H1 (cell line): ENCODE data around the gene DPH6. TPM values are rescaled to one million over a fixed set of nuclear protein-coding genes. Genes with fewer than 3 reads are reported as not detected.

Source experiments
- CTCF ChIA-PET: fragments of 300-600 bp; sonication (Branson Sonifier 250); formaldehyde crosslinking; loops from one replicate; lab custom pipeline; 2021; ENCODE audit not compliant: partially characterized antibody; lab: Charles Lee
- POLR2A ChIA-PET: fragments of 300-600 bp; sonication (Branson Sonifier 250); formaldehyde crosslinking; loops from one replicate; lab custom pipeline; 2021; ENCODE audit warnings: inconsistent platforms; ENCODE audit not compliant: partially characterized antibody; lab: Charles Lee
- DNase-seq, 2 experiments: peaks; one replicate each; pipeline versions ENCODE4 v3.0.0 to v3.0.0-alpha.2; 2010 to 2022; ENCODE audit warnings: low spot score in 2 of 2, low read depth in 1 of 2, mixed read lengths in 1 of 2
- FAIRE-seq: peaks from 2 replicates; lab custom pipeline; 2011; peaks lifted over from hg19 to GRCh38; lab: Jason Lieb, UNC
- H2AFZ ChIP-seq: 2 replicates; pipeline ENCODE4 v1.8.1; 2012; ENCODE audit warnings: low read length, inconsistent platforms
- H2AK5ac ChIP-seq: 2 replicates; pipeline ENCODE4 v1.6.1; 2013; ENCODE audit warnings: low read depth, low read length
- H2BK120ac ChIP-seq: replicated peaks from 2 replicates; pipeline ENCODE3; 2013; ENCODE audit warnings: low read depth, low read length, inconsistent platforms
- H2BK12ac ChIP-seq: 2 replicates; pipeline ENCODE4 v1.6.1; 2013; ENCODE audit warnings: low read depth, low read length
- H2BK15ac ChIP-seq: 2 replicates; pipeline ENCODE4 v1.6.1; 2013; ENCODE audit warnings: low read length
- H2BK20ac ChIP-seq: 2 replicates; pipeline ENCODE4 v1.6.1; 2013; ENCODE audit warnings: low read length
- H2BK5ac ChIP-seq: 2 replicates; pipeline ENCODE4 v1.6.1; 2013; ENCODE audit warnings: low read depth, low read length
- H3K14ac ChIP-seq: 2 replicates; pipeline ENCODE4 v1.6.1; 2013; ENCODE audit warnings: inconsistent platforms; ENCODE audit not compliant: insufficient read length
- H3K18ac ChIP-seq: 2 replicates; pipeline ENCODE4 v1.6.1; 2013; ENCODE audit warnings: low read length; ENCODE audit errors: extremely low read depth
- H3K23ac ChIP-seq: 2 replicates; pipeline ENCODE4 v1.6.1; 2013; ENCODE audit warnings: inconsistent platforms; ENCODE audit not compliant: insufficient read length
- H3K23me2 ChIP-seq: 2 replicates; pipeline ENCODE4 v1.6.1; 2013; ENCODE audit warnings: low read depth, low read length
- H3K27ac ChIP-seq: 2 replicates; pipeline ENCODE4 v1.6.1; 2011; ENCODE audit warnings: low read depth, low read length, inconsistent platforms
- H3K27me3 ChIP-seq, 4 experiments: replicated peaks in 1 of 4; 1 replicate in 1 of 4; 2 replicates in 3 of 4; pipeline versions ENCODE4 v1.6.1 to v1.8.1; 2011 to 2013; ENCODE audit warnings: low read length in 3 of 4, mild to moderate bottlenecking in 3 of 4, inconsistent platforms in 2 of 4, mixed read lengths in 2 of 4, moderate library complexity in 1 of 4; ENCODE audit not compliant: control insufficient read depth in 3 of 4, insufficient read depth in 3 of 4; ENCODE audit errors: extremely low read depth in 1 of 4
- H3K36me3 ChIP-seq, 4 experiments: 2 replicates each; pipeline versions ENCODE4 v1.6.1 to v1.8.1; 2011 to 2013; ENCODE audit warnings: mild to moderate bottlenecking in 4 of 4, low read length in 3 of 4, moderate library complexity in 2 of 4, control low read depth in 1 of 4, inconsistent platforms in 1 of 4; ENCODE audit not compliant: insufficient read depth in 4 of 4, control insufficient read depth in 2 of 4
- H3K4ac ChIP-seq: replicated peaks from 2 replicates; pipeline ENCODE3; 2013; ENCODE audit warnings: low read length, low read depth, mixed read lengths, inconsistent platforms; ENCODE audit not compliant: insufficient read length
- H3K4me1 ChIP-seq, 4 experiments: replicated peaks in 1 of 4; 1 replicate in 1 of 4; 2 replicates in 3 of 4; pipeline versions ENCODE4 v1.6.1 to v1.8.1; 2011 to 2013; ENCODE audit warnings: low read length in 3 of 4, inconsistent platforms in 2 of 4, mixed read lengths in 1 of 4; ENCODE audit not compliant: insufficient read depth in 4 of 4, control insufficient read depth in 3 of 4
- H3K4me2 ChIP-seq, 2 experiments: 2 replicates each; pipeline versions ENCODE4 v1.6.1 to v1.8.1; 2011 to 2013; ENCODE audit warnings: low read depth in 2 of 2, low read length in 2 of 2, control low read depth in 1 of 2, inconsistent platforms in 1 of 2, mild to moderate bottlenecking in 1 of 2; ENCODE audit not compliant: insufficient read depth in 1 of 2
- H3K4me3 ChIP-seq, 4 experiments: fragments of 200-600, 300-600 bp in 1 of 4; sonication (generic), shearing (Covaris generic), sonication (Bioruptor Twin) in 1 of 4; 2 replicates each; pipeline versions ENCODE4 v1.5.1 to v1.8.1; 2011 to 2016; ENCODE audit warnings: low read length in 4 of 4, low read depth in 3 of 4, control low read depth in 2 of 4, inconsistent platforms in 2 of 4, mild to moderate bottlenecking in 2 of 4, mixed read lengths in 1 of 4, moderate library complexity in 1 of 4; ENCODE audit not compliant: insufficient read depth in 2 of 4; ENCODE audit errors: extremely low read depth in 1 of 4
- H3K56ac ChIP-seq: replicated peaks from 2 replicates; pipeline ENCODE3; 2013; ENCODE audit warnings: low read depth, mild to moderate bottlenecking, mixed read lengths, low read length, inconsistent platforms; ENCODE audit not compliant: insufficient read length
- H3K79me1 ChIP-seq: 2 replicates; pipeline ENCODE4 v1.6.1; 2013; ENCODE audit warnings: low read depth, low read length, control low read depth
- H3K79me2 ChIP-seq, 2 experiments: 2 replicates each; pipeline versions ENCODE4 v1.6.1 to v1.8.1; 2012 to 2013; ENCODE audit warnings: low read length in 2 of 2, mild to moderate bottlenecking in 2 of 2, inconsistent platforms in 1 of 2; ENCODE audit not compliant: insufficient read depth in 2 of 2, control insufficient read depth in 1 of 2
- H3K9ac ChIP-seq, 4 experiments: replicated peaks in 1 of 4; 1 replicate in 1 of 4; 2 replicates in 3 of 4; pipeline versions ENCODE4 v1.6.1 to v1.8.1; 2011 to 2013; ENCODE audit warnings: low read depth in 3 of 4, low read length in 3 of 4, control low read depth in 2 of 4, mild to moderate bottlenecking in 2 of 4, moderate library complexity in 2 of 4, inconsistent platforms in 1 of 4; ENCODE audit errors: extremely low read depth in 1 of 4
- H3K9me3 ChIP-seq, 2 experiments: 2 replicates each; pipeline versions ENCODE4 v1.6.1 to v1.8.1; 2012 to 2013; ENCODE audit warnings: mild to moderate bottlenecking in 2 of 2, moderate library complexity in 2 of 2, control low read depth in 1 of 2, inconsistent platforms in 1 of 2, low read depth in 1 of 2, low read length in 1 of 2, mixed read lengths in 1 of 2; ENCODE audit not compliant: insufficient read depth in 2 of 2
- H4K20me1 ChIP-seq, 2 experiments: replicated peaks in 1 of 2; 2 replicates each; pipeline versions ENCODE3 to v1.8.1; 2011 to 2013; ENCODE audit warnings: inconsistent platforms in 2 of 2, low read length in 2 of 2, mild to moderate bottlenecking in 1 of 2; ENCODE audit not compliant: insufficient read depth in 2 of 2, control insufficient read depth in 1 of 2
- H4K5ac ChIP-seq: 2 replicates; pipeline ENCODE4 v1.6.1; 2013; ENCODE audit warnings: low read length, low read depth, mixed read lengths, inconsistent platforms; ENCODE audit not compliant: insufficient read length
- H4K8ac ChIP-seq: 2 replicates; pipeline ENCODE4 v1.8.0; 2013; ENCODE audit warnings: mild to moderate bottlenecking, moderate library complexity, low read length, inconsistent platforms; ENCODE audit not compliant: insufficient read depth; ENCODE audit errors: extremely low read depth
- H4K91ac ChIP-seq: replicated peaks from 2 replicates; pipeline ENCODE3; 2013; ENCODE audit warnings: low read length, mixed read lengths, inconsistent platforms; ENCODE audit not compliant: insufficient read length
- CHD1 ChIP-seq: IDR thresholded peaks from 2 replicates; pipeline ENCODE4 v1.6.1; 2012; ENCODE audit warnings: low read depth, low read length, improper control_type of control experiment
- WGBS, 2 experiments: shearing (Covaris generic) in 1 of 2; methylation state at CpG; one replicate each; pipeline versions ENCODE4 v1.1.6 to v1.1.7; 2013 to 2015; ENCODE audit warnings: low lambda C conversion rate in 2 of 2, mixed read lengths in 2 of 2, inconsistent platforms in 1 of 2, low coverage in 1 of 2, missing lambda C conversion rate in 1 of 2; ENCODE audit not compliant: insufficient replicate concordance in 2 of 2, insufficient coverage in 1 of 2, insufficient read length in 1 of 2; ENCODE audit errors: extremely low coverage in 1 of 2, missing lambda C conversion rate in 1 of 2; 5-methylcytosine and 5-hydroxymethylcytosine counted together
- polyA plus RNA-seq, 7 experiments: library from polyadenylated mRNA; depleted of rRNA in 3 of 7; stranded (reverse) in 5 of 7; unstranded in 2 of 7; fragments of >200 nt in 5 of 7; fragments of 200-250 nt in 2 of 7; gene quantifications; 1 replicate in 5 of 7; 2 replicates in 1 of 7; 4 replicates in 1 of 7; pipeline versions ENCODE4 v1.2.1 to v1.2.3, GENCODE V29; 2011 to 2013; ENCODE audit warnings: missing spikeins in 2 of 7, mixed read lengths in 2 of 7
- total RNA-seq: library from RNA; stranded (reverse); fragmentation: NEBNext Ultra II Directional; extraction: Animal tissue kit (Norgen Biotek cat#: 25700); gene quantifications from 2 replicates; pipeline ENCODE4 v1.2.1, GENCODE V29; 2021

Gene DPH6
- total and polyA plus RNA-seq, 2 of the 8 experiments (the other 6 are each of a cell fraction or from before 2014, with no cell fraction given) = 21.6 to 30.5 TPM

GRCh38 chr15:35466476-35466875 lies 79.5 kb downstream of the DPH6 start:
- H3K9me3 ChIP-seq = no peaks in the 10 kb centered on the region
- CTCF ChIA-PET = interaction anchor here (1.2 kb wide), 1 partner anchor 12 kb away, joined by 3 read pairs; no protein-coding TSS in a partner anchor
- POLR2A ChIA-PET = no interaction called here
- no peak for TF ChIP-seq CHD1

More at GRCh38 chr15:35466476-35466875, 79.5 kb downstream of the DPH6 start:
- 47% methylated on average over 2 of the region's 2 CpGs; no CpG with 5 or more reads in 1 of the 2 experiments for WGBS, 2 experiments
- H3K9ac ChIP-seq = no peak overlapping the region
- no peak overlapping the region for H3K18ac ChIP-seq
- no peaks in the 10 kb centered on the region for H4K20me1 ChIP-seq
- DNase-seq (no peak), FAIRE-seq (no peak)
- no peak overlapping the region for H4K8ac ChIP-seq
- H4K91ac ChIP-seq = no peak overlapping the region
- H3K4ac ChIP-seq = no peak overlapping the region
- H3K27me3 ChIP-seq = no peaks in the 10 kb centered on the region
- H2AFZ ChIP-seq = no peak overlapping the region
- H4K5ac ChIP-seq = no peak overlapping the region
- no peak overlapping the region for H3K56ac ChIP-seq
- H3K23ac ChIP-seq = no peak overlapping the region
- H2BK15ac ChIP-seq = no peak overlapping the region
- no peaks in the 10 kb centered on the region for H3K79me1 ChIP-seq
- no peaks in the 10 kb centered on the region for H3K36me3 ChIP-seq
- no peak overlapping the region for H3K4me2 ChIP-seq
- H2BK120ac ChIP-seq = no peak overlapping the region
- no peak overlapping the region for H2AK5ac ChIP-seq
- H2BK12ac ChIP-seq = no peak overlapping the region
- H3K14ac ChIP-seq = no peak overlapping the region
- no peaks in the 10 kb centered on the region for H3K23me2 ChIP-seq
- H2BK20ac ChIP-seq = no peak overlapping the region
- no peaks in the 10 kb centered on the region for H3K79me2 ChIP-seq
- H2BK5ac ChIP-seq = no peak overlapping the region
- H3K4me3 ChIP-seq = no peak overlapping the region
- no peaks in the 10 kb centered on the region for H3K4me1 ChIP-seq
- H3K27ac ChIP-seq = no peak overlapping the region
